Osteocyte (in vitro differentiated cells): ENCODE data around the gene DYNC1LI1. TPM values are rescaled to one million over a fixed set of nuclear protein-coding genes. Genes with fewer than 3 reads are reported as not detected.

Source experiments
- DNase-seq: peaks from one replicate; pipeline ENCODE4 v3.0.0; 2021; ENCODE audit warnings: mixed read lengths; ENCODE audit not compliant: unreplicated experiment; ENCODE audit errors: extremely low spot score
- H3K27ac Mint-ChIP-seq: one replicate; pipeline ENCODE4 v1.8.0; 2021; ENCODE audit warnings: mild to moderate bottlenecking, mixed read lengths; ENCODE audit not compliant: unreplicated experiment
- H3K27me3 Mint-ChIP-seq: one replicate; pipeline ENCODE4 v1.8.0; 2021; ENCODE audit warnings: mixed read lengths; ENCODE audit not compliant: unreplicated experiment
- H3K36me3 Mint-ChIP-seq: one replicate; pipeline ENCODE4 v1.8.0; 2021; ENCODE audit warnings: mixed read lengths; ENCODE audit not compliant: unreplicated experiment
- H3K4me1 Mint-ChIP-seq: one replicate; pipeline ENCODE4 v1.8.0; 2021; ENCODE audit warnings: mixed read lengths; ENCODE audit not compliant: unreplicated experiment
- H3K4me3 Mint-ChIP-seq: one replicate; pipeline ENCODE4 v1.8.0; 2021; ENCODE audit warnings: mild to moderate bottlenecking, moderate library complexity, mixed read lengths; ENCODE audit not compliant: unreplicated experiment
- H3K9me3 Mint-ChIP-seq: one replicate; pipeline ENCODE4 v1.8.0; 2021; ENCODE audit warnings: mixed read lengths; ENCODE audit not compliant: unreplicated experiment
- total RNA-seq: library from RNA; stranded (reverse); gene quantifications from 2 replicates; pipeline ENCODE4 v1.2.1, GENCODE V29; 2021
- TF ChIP-seq, protein P1 (sequence below): fragments of 200-600 bp; sonication (generic); IDR thresholded peaks from 2 replicates; pipeline ENCODE4 v1.5.0; 2021; ENCODE audit warnings: antibody characterized with exemption, mild to moderate bottlenecking, moderate library complexity

Gene DYNC1LI1
- total RNA-seq, 1 donor from 2014 or later, result 64.3 TPM

DNA sequence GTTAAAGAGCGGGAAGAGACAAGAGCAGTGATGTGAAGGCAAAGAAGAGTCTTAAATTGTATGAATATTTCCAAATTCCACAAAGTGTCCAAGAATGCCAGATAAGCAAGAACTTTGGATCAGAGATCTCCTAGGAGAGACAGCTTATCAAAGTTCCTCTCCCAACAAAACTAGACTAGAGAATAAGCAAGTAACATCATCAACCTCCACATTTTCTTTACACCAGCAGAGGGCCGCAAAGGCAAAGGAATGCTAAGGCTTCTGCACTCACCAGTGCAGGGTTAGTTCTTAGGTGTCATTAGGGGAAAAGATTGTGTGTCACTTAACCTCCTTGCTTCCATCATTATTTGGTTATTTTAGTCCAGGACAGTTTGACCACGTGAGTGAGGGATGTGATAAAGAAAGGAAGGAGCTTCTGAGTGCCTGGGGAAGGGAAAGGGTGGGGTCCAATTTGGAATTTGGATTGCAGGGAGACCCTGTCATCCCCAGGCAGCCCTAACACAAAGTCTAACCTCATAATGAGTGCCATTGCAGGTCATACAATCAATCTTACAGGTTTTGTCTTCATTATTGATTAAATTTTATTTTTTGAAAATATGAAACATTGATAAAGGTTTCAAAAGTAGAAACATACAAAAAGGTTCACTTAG is 60.5 kb downstream of the DYNC1LI1 start:
- Mint-ChIP-seq H3K36me3 (peaks cover 3% of the 10 kb centered on the region), H3K9me3 (no peaks in the 10 kb centered on the region), H3K27ac (no peak overlapping the region), H3K27me3 (no peaks in the 10 kb centered on the region), H3K4me1 (peaks cover 8% of the 10 kb centered on the region), H3K4me3 (no peak overlapping the region)
- no peak for DNase-seq
- TF ChIP-seq, protein P1, sequence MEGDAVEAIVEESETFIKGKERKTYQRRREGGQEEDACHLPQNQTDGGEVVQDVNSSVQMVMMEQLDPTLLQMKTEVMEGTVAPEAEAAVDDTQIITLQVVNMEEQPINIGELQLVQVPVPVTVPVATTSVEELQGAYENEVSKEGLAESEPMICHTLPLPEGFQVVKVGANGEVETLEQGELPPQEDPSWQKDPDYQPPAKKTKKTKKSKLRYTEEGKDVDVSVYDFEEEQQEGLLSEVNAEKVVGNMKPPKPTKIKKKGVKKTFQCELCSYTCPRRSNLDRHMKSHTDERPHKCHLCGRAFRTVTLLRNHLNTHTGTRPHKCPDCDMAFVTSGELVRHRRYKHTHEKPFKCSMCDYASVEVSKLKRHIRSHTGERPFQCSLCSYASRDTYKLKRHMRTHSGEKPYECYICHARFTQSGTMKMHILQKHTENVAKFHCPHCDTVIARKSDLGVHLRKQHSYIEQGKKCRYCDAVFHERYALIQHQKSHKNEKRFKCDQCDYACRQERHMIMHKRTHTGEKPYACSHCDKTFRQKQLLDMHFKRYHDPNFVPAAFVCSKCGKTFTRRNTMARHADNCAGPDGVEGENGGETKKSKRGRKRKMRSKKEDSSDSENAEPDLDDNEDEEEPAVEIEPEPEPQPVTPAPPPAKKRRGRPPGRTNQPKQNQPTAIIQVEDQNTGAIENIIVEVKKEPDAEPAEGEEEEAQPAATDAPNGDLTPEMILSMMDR, result peak; percentile 87

DNA sequence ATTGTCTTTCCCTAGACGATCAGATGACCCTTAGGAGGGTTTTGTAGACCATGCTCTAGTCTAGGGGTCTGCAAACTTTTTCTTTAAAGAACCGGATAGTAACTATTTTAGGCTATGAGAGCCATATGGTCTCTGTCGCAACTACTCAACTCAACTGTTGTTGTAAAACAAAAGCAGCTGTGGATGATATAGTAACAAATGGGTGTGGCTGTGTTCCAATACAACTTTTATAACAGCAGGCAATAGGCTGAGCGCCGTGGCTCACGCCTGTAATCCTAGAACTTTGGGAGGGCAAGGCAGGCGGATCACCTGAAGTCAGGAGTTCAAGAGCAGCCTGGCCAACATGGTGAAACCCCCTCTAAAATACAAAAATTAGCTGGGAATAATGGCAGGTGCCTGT is 61.9 kb downstream of the DYNC1LI1 start:
- DNase-seq, result no peak
- no peak overlapping the region for H3K4me3 Mint-ChIP-seq

DNA sequence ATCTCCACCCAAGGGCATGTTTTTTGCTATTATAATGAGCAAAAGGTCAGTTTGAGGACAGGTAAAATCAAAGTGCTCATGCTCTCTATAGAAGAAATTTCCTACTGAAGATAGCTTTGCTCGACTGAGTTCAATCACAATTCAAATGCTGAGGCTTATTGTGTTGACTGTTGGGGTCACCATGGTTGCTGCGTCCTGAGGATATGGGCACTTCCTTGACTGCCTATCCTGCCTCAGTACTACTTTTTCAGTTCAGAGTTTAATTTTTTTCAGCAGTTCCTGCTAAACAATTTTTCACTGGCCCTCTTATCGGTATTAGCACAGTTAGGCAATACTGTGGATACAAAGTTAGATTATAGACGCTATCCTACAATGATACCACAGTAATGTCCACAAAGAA is 64.2 kb downstream of the DYNC1LI1 start:
- H3K4me3 Mint-ChIP-seq, result no peak overlapping the region
- TF ChIP-seq, protein P1, result no peak
- no peak overlapping the region for H3K27ac Mint-ChIP-seq
- no peaks in the 10 kb centered on the region for H3K27me3 Mint-ChIP-seq
- peaks cover 10% of the 10 kb centered on the region for H3K4me1 Mint-ChIP-seq
- no peaks in the 10 kb centered on the region for H3K9me3 Mint-ChIP-seq
- H3K36me3 Mint-ChIP-seq, result no peaks in the 10 kb centered on the region
- no peak for DNase-seq

More for the DNA sequence above, 61.9 kb downstream of the DYNC1LI1 start:
- H3K36me3 Mint-ChIP-seq, result no peaks in the 10 kb centered on the region
- no peak overlapping the region for H3K27ac Mint-ChIP-seq
- TF ChIP-seq, protein P1, result no peak
- peaks cover 4% of the 10 kb centered on the region for H3K4me1 Mint-ChIP-seq
- no peaks in the 10 kb centered on the region for H3K9me3 Mint-ChIP-seq
- H3K27me3 Mint-ChIP-seq, result no peaks in the 10 kb centered on the region

DNA sequence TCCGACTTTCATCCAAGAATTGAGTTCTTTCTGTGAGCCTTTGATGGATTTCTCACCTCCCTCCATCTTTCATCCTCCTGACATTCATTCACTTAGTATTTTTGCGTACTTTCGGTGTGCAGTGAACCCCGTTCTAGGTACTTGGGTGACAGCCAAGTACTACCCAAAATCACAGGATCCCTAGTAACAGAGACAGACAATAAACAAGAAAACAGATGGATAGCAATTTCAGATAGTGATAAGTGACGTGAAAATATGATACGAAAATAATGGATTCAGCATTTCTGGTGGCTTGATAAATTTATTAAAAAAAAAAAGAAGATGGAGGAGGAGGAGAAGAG is 67.7 kb downstream of the DYNC1LI1 start:
- peak overlapping the region; percentile 94 for H3K4me3 Mint-ChIP-seq
- H3K27me3 Mint-ChIP-seq, result no peaks in the 10 kb centered on the region
- H3K27ac Mint-ChIP-seq, result peak overlapping the region; percentile 98
- peaks cover 27% of the 10 kb centered on the region for H3K4me1 Mint-ChIP-seq
- DNase-seq, result no peak
- TF ChIP-seq, protein P1, result no peak
- no peaks in the 10 kb centered on the region for H3K9me3 Mint-ChIP-seq
- peaks cover 4% of the 10 kb centered on the region for H3K36me3 Mint-ChIP-seq

DNA sequence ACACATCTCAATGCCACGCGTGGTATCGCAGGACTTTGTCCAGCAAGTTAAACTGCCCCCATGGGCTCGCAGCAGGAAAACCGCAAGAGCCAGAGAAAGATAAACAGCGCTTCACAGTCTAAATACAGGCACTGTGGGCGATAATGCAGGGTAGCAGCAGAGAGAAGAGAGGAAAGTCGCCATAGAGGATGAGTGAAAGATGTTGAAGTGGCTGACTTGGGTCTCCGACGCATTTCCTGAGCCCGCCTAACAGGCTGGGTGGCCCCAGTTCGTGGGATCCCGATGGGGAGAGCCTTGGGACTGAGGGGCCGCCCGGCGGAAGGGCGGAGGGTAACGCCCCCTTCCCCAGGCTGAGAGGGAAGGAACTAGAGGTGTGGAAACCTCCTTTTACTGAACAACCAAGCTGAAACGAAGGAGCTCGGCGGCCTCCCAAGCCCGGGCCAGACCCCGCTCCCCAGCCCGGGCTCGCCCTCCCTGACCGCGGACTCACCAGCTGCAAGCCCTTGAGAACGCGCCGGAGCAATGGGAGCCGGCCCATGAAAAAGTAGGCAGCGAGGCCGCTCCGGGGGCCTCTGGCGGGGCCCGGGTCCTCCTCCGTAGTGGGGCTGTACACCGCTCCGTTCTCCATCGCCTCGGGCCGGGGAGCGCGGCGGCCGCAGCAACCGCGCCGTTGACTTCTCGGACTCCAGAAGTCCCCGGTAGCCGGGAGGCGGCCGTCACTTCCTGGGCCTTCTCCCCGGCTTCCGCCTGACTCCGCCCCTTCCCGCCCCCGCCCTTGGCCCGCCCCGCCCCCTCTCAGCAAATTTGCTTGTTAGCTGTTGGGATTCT is 68.3 kb downstream of the DYNC1LI1 start, which contains the start of gene CMTM6:
CMTM6 (minus strand) TSS at position 735 of the 828 bp plus-strand sequence; CDS start at position 628, 107 bp downstream.
- TF ChIP-seq, protein P1, result no peak
- no peaks in the 10 kb centered on the region for H3K9me3 Mint-ChIP-seq
- peak within 1 kb of the TSS; percentile 94 for H3K4me3 Mint-ChIP-seq
- H3K4me1 Mint-ChIP-seq, result peaks cover 27% of the 10 kb centered on the region
- H3K27me3 Mint-ChIP-seq, result no peaks in the 10 kb centered on the region
- H3K36me3 Mint-ChIP-seq, result peaks cover 4% of the 10 kb centered on the region
- DNase-seq, result peak; percentile 91
- H3K27ac Mint-ChIP-seq, result peak within 1 kb of the TSS; percentile 98
